ENCODE measurements around the gene ZNF564. TPM values are rescaled to one million over a fixed set of nuclear protein-coding genes. Genes with fewer than 3 reads are reported as not detected.
"Not testable (repeated sequence)": the region's sequence is repeated elsewhere in the genome, so short reads cannot be mapped to it uniquely, and the experiment has no call there.

The ZNF564 gene
- polyA plus RNA-seq, 4 donors: 7.2 to 15.9 (median 13.9) TPM

GRCh38 chr19:12513531-12514061, 37.7 kb downstream of the ZNF564 start:
- peak in 1 of 4 donors; percentile 12 for DNase-seq (ENCODE audit: low read depth in 4 of 4, low spot score in 3 of 4)

- no peak for DNase-seq (ENCODE audit: low read depth in 4 of 4, low spot score in 3 of 4)
Observed at GRCh38 chr19:12497032-12497431, 54.2 kb downstream of the ZNF564 start.

GRCh38 chr19:12496480-12496879, 54.8 kb downstream of the ZNF564 start:
- no peak for DNase-seq (ENCODE audit: low read depth in 4 of 4, low spot score in 3 of 4)

- peak; percentile 88 to 95 (median 93) for DNase-seq (ENCODE audit: low read depth in 4 of 4, low spot score in 3 of 4)
Observed at GRCh38 chr19:12495002-12495802, 56.1 kb downstream of the ZNF564 start.

GRCh38 chr19:12494260-12494860, 56.9 kb downstream of the ZNF564 start:
- DNase-seq (ENCODE audit: low read depth in 4 of 4, low spot score in 3 of 4): no peak

- not testable (repeated sequence) for DNase-seq (ENCODE audit: low read depth in 4 of 4, low spot score in 3 of 4)
Observed at GRCh38 chr19:12486265-12486783, 65.0 kb downstream of the ZNF564 start.

GRCh38 chr19:12485571-12485970, 65.7 kb downstream of the ZNF564 start:
- DNase-seq (ENCODE audit: low read depth in 4 of 4, low spot score in 3 of 4): no peak

GRCh38 chr19:12485052-12485416, 66.2 kb downstream of the ZNF564 start:
- DNase-seq (ENCODE audit: low read depth in 4 of 4, low spot score in 3 of 4): no peak

GRCh38 chr19:12484371-12485051, 66.8 kb downstream of the ZNF564 start, which contains the start of gene ZNF709:
ZNF709 (minus strand) TSS chr19:12484816; CDS start chr19:12484657, 159 bp downstream.
- peak; percentile 87 to 92 (median 91) for DNase-seq (ENCODE audit: low read depth in 4 of 4, low spot score in 3 of 4)

GRCh38 chr19:12484011-12484370, 67.3 kb downstream of the ZNF564 start:
- DNase-seq (ENCODE audit: low read depth in 4 of 4, low spot score in 3 of 4): no peak

GRCh38 chr19:12482509-12482886, 68.8 kb downstream of the ZNF564 start:
- DNase-seq (ENCODE audit: low read depth in 4 of 4, low spot score in 3 of 4): no peak

GRCh38 chr19:12481781-12482508, 69.3 kb downstream of the ZNF564 start:
- DNase-seq (ENCODE audit: low read depth in 4 of 4, low spot score in 3 of 4): no peak

GRCh38 chr19:12478234-12478941, 72.9 kb downstream of the ZNF564 start:
- no peak for DNase-seq (ENCODE audit: low read depth in 4 of 4, low spot score in 3 of 4)

Other genes starting within 250 kb of the ZNF564 start
- 1 to 10 TPM; 2.9 to 8.2 (median 4.9) TPM for gene ZNF563, start 217.8 kb downstream of the ZNF564 start, polyA plus RNA-seq (ENCODE audit: insufficient read length in 4 of 4)
- gene ZNF442, start 185.8 kb downstream of the ZNF564 start, polyA plus RNA-seq (ENCODE audit: insufficient read length in 4 of 4): 1 to 10 TPM; 3.2 to 8.4 (median 6.8) TPM
- 1 to 10 TPM; 4.9 to 8.6 (median 7.8) TPM for gene ZNF799, start 150.2 kb downstream of the ZNF564 start, polyA plus RNA-seq (ENCODE audit: insufficient read length in 4 of 4)
- 10 to 100 TPM in 2 of 4 donors, 1 to 10 TPM in 2; 6.7 to 13.8 (median 10.5) TPM for gene ZNF443, start 110.5 kb downstream of the ZNF564 start, polyA plus RNA-seq (ENCODE audit: insufficient read length in 4 of 4)
- 1 to 10 TPM; 5.7 to 9.4 (median 8.7) TPM for gene ZNF709, start 66.7 kb downstream of the ZNF564 start, polyA plus RNA-seq (ENCODE audit: insufficient read length in 4 of 4)
- gene ZNF490, start 59.3 kb upstream of the ZNF564 start, polyA plus RNA-seq (ENCODE audit: insufficient read length in 4 of 4): 1 to 10 TPM; 3.5 to 5.9 (median 5.1) TPM
- gene ZNF791, start 59.4 kb upstream of the ZNF564 start, polyA plus RNA-seq (ENCODE audit: insufficient read length in 4 of 4): 10 to 100 TPM; 21.5 to 25.2 (median 23.0) TPM
- 10 to 100 TPM; 25.0 to 33.6 (median 30.1) TPM for gene MAN2B1, start 115.3 kb upstream of the ZNF564 start, polyA plus RNA-seq (ENCODE audit: insufficient read length in 4 of 4)
- gene WDR83, start 115.3 kb upstream of the ZNF564 start, polyA plus RNA-seq (ENCODE audit: insufficient read length in 4 of 4): 10 to 100 TPM; 13.9 to 27.3 (median 14.4) TPM
- 10 to 100 TPM; 52.4 to 97.1 (median 72.6) TPM for gene DHPS, start 130.4 kb upstream of the ZNF564 start, polyA plus RNA-seq (ENCODE audit: insufficient read length in 4 of 4)
- under 1 TPM in 1 of 4 donors, not detected in 3; 0.63 TPM for gene GNG14, start 136.5 kb upstream of the ZNF564 start, polyA plus RNA-seq (ENCODE audit: insufficient read length in 4 of 4)
- gene FBXW9, start 145.1 kb upstream of the ZNF564 start, polyA plus RNA-seq (ENCODE audit: insufficient read length in 4 of 4): 10 to 100 TPM in 3 of 4 donors, 1 to 10 TPM in 1; 5.8 to 18.7 (median 11.3) TPM
- gene TNPO2, start 172.4 kb upstream of the ZNF564 start, polyA plus RNA-seq (ENCODE audit: insufficient read length in 4 of 4): 10 to 100 TPM; 60.5 to 82.1 (median 69.8) TPM
- gene TRIR, start 183.2 kb upstream of the ZNF564 start, polyA plus RNA-seq (ENCODE audit: insufficient read length in 4 of 4): 100 to 1,000 TPM; 139 to 201 (median 152) TPM
- 10 to 100 TPM; 70.6 to 94.6 (median 77.6) TPM for gene GET3, start 186.0 kb upstream of the ZNF564 start, polyA plus RNA-seq (ENCODE audit: insufficient read length in 4 of 4)
- under 1 TPM in 1 of 4 donors, not detected in 3; 0.23 TPM for gene BEST2, start 200.3 kb upstream of the ZNF564 start, polyA plus RNA-seq (ENCODE audit: insufficient read length in 4 of 4)
- 10 to 100 TPM; 17.8 to 90.4 (median 45.4) TPM for gene HOOK2, start 224.1 kb upstream of the ZNF564 start, polyA plus RNA-seq (ENCODE audit: insufficient read length in 4 of 4)
- 100 to 1,000 TPM in 1 of 4 donors, 10 to 100 TPM in 3; 13.8 to 678 (median 32.3) TPM for gene JUNB, start 240.0 kb upstream of the ZNF564 start, polyA plus RNA-seq (ENCODE audit: insufficient read length in 4 of 4)

Data from left renal pelvis (tissue), 4 donors.